ENCODE data around the gene USP15. TPM values are rescaled to one million over a fixed set of nuclear protein-coding genes. Genes with fewer than 3 reads are reported as not detected.

USP15 gene
- total RNA-seq, 4 donors from 2014 or later = 71.1 to 335 (median 97.0) TPM

GRCh38 chr12:62396750-62397149, 136.5 kb downstream of the USP15 start:
- intact Hi-C loops (cut with DNase I; ENCODE audit: low total_unique reads) = no loop called here
- H3K27ac ChIP-seq = no peak overlapping the region
- no peaks in the 10 kb centered on the region for H3K9me3 ChIP-seq
- no peak for DNase-seq
- H3K27me3 ChIP-seq = no peaks in the 10 kb centered on the region
- TF ChIP-seq, protein P1, sequence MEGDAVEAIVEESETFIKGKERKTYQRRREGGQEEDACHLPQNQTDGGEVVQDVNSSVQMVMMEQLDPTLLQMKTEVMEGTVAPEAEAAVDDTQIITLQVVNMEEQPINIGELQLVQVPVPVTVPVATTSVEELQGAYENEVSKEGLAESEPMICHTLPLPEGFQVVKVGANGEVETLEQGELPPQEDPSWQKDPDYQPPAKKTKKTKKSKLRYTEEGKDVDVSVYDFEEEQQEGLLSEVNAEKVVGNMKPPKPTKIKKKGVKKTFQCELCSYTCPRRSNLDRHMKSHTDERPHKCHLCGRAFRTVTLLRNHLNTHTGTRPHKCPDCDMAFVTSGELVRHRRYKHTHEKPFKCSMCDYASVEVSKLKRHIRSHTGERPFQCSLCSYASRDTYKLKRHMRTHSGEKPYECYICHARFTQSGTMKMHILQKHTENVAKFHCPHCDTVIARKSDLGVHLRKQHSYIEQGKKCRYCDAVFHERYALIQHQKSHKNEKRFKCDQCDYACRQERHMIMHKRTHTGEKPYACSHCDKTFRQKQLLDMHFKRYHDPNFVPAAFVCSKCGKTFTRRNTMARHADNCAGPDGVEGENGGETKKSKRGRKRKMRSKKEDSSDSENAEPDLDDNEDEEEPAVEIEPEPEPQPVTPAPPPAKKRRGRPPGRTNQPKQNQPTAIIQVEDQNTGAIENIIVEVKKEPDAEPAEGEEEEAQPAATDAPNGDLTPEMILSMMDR (IDR thresholded peaks at IDR 0.05) = no peak
- TF ChIP-seq POLR2A (IDR thresholded peaks at IDR 0.05) (no peak), EP300 (IDR thresholded peaks at IDR 0.05; ENCODE audit: low read depth) (no peak), POLR2AphosphoS5 (IDR thresholded peaks at IDR 0.05) (no peak)
- no peaks in the 10 kb centered on the region for H3K4me1 ChIP-seq
- no peak overlapping the region for H3K4me3 ChIP-seq
- 70 to 75% methylated on average over 3 to 4 of the region's 4 CpGs for WGBS, 2 donors (ENCODE audit: low coverage in 1 of 2)
- peaks cover 0 to 71% (median 32%) of the 10 kb centered on the region in 4 donors for H3K36me3 ChIP-seq
- in situ Hi-C loops (cut with MboI; ENCODE audit: low pct_ligation_motif_present in 1 of 4, low pct_unique_long_range_greater_than_20kb in 1 of 4, low sequenced_read_pairs in 3 of 4) = no loop called here

DNA sequence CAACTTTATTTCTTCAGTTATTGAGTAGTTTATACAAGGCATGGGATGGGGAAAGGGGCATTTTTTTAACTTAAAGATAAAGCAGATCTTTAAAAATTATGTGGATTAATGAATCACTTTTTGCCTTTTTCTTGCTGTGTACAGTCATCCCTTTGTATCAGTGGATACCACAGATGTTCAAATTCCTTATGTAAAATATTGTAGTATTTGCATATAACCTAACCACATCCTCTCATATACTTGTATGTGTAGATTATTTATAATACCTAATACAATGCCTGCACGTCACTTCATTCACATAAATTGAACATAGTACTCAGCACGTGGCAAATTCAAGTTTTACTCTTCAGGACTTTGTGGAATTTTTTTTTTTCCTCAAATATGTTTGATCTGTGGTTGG, 139.9 kb downstream of the USP15 start:
- peaks cover 0 to 61% (median 20%) of the 10 kb centered on the region in 4 donors for H3K36me3 ChIP-seq
- WGBS, 2 donors (ENCODE audit: low coverage in 1 of 2) = 88 to 94% methylated on average over 2 of the region's 2 CpGs
- no peaks in the 10 kb centered on the region for H3K27me3 ChIP-seq
- DNase-seq = no peak
- no peak for TF ChIP-seq EP300 (IDR thresholded peaks at IDR 0.05; ENCODE audit: low read depth)
- in situ Hi-C loops (cut with MboI; ENCODE audit: low pct_ligation_motif_present in 1 of 4, low pct_unique_long_range_greater_than_20kb in 1 of 4, low sequenced_read_pairs in 3 of 4) = no loop called here
- no peak overlapping the region for H3K27ac ChIP-seq
- no peaks in the 10 kb centered on the region for H3K4me1 ChIP-seq
- H3K4me3 ChIP-seq = no peak overlapping the region
- intact Hi-C loops (cut with DNase I; ENCODE audit: low total_unique reads) = no loop called here
- H3K9me3 ChIP-seq = no peaks in the 10 kb centered on the region

- intact Hi-C loops (cut with DNase I; ENCODE audit: low total_unique reads) = no loop called here
- no peak overlapping the region for H3K4me3 ChIP-seq
- 71 to 82% methylated on average over 3 of the region's 3 CpGs for WGBS, 2 donors (ENCODE audit: low coverage in 1 of 2)
- H3K36me3 ChIP-seq = peaks cover 0 to 63% (median 16%) of the 10 kb centered on the region in 4 donors
- no peaks in the 10 kb centered on the region for H3K4me1 ChIP-seq
- H3K9me3 ChIP-seq = no peaks in the 10 kb centered on the region
- TF ChIP-seq POLR2A (IDR thresholded peaks at IDR 0.05) (no peak), POLR2AphosphoS5 (IDR thresholded peaks at IDR 0.05) (no peak), EP300 (IDR thresholded peaks at IDR 0.05; ENCODE audit: low read depth) (no peak)
- TF ChIP-seq, protein P1 (IDR thresholded peaks at IDR 0.05) = no peak
- no peak overlapping the region for H3K27ac ChIP-seq
- in situ Hi-C loops (cut with MboI; ENCODE audit: low pct_ligation_motif_present in 1 of 4, low pct_unique_long_range_greater_than_20kb in 1 of 4, low sequenced_read_pairs in 3 of 4) = no loop called here
- DNase-seq = no peak
- H3K27me3 ChIP-seq = no peaks in the 10 kb centered on the region
Measured at GRCh38 chr12:62401631-62402030, 141.4 kb downstream of the USP15 start.

- Histone ChIP-seq H3K27me3 (no peaks in the 10 kb centered on the region), H3K9me3 (no peaks in the 10 kb centered on the region), H3K36me3 (peaks cover 0 to 54% (median 10%) of the 10 kb centered on the region in 4 donors), H3K4me3 (no peak overlapping the region), H3K27ac (no peak overlapping the region), H3K4me1 (no peaks in the 10 kb centered on the region)
- in situ Hi-C loops (cut with MboI; ENCODE audit: low pct_ligation_motif_present in 1 of 4, low pct_unique_long_range_greater_than_20kb in 1 of 4, low sequenced_read_pairs in 3 of 4) = no loop called here
- TF ChIP-seq POLR2A (IDR thresholded peaks at IDR 0.05) (no peak), EP300 (IDR thresholded peaks at IDR 0.05; ENCODE audit: low read depth) (no peak), POLR2AphosphoS5 (IDR thresholded peaks at IDR 0.05) (no peak)
- TF ChIP-seq, protein P1 (IDR thresholded peaks at IDR 0.05) = no peak
- DNase-seq = no peak
- intact Hi-C loops (cut with DNase I; ENCODE audit: low total_unique reads) = no loop called here
Measured at GRCh38 chr12:62403031-62403430, 142.8 kb downstream of the USP15 start.

DNA sequence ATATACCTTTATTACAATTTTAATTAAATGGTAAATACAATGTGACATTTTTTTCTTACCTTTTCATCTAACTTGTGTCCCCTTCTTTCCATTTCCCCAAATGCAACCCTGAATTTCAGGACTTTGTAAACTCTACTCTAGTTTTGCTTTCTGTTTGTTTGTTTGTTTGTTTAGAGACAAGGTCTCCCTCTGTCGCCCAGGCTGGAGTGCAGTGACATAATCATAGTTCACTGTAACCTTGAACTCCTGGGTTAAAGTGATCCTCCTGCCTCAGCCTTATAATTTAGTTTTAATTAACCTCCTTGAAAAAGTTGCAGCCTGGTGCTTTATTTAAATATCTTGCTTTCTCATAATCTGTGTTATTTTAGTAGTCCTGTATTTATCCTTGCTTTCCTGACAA, 147.4 kb downstream of the USP15 start:
- intact Hi-C loops (cut with DNase I; ENCODE audit: low total_unique reads) = no loop called here
- in situ Hi-C loops (cut with MboI; ENCODE audit: low pct_ligation_motif_present in 1 of 4, low pct_unique_long_range_greater_than_20kb in 1 of 4, low sequenced_read_pairs in 3 of 4) = no loop called here
- TF ChIP-seq, protein P1 (IDR thresholded peaks at IDR 0.05) = no peak
- TF ChIP-seq POLR2AphosphoS5 (IDR thresholded peaks at IDR 0.05) (no peak), EP300 (IDR thresholded peaks at IDR 0.05; ENCODE audit: low read depth) (no peak), POLR2A (IDR thresholded peaks at IDR 0.05) (no peak)
- Histone ChIP-seq H3K27ac (no peak overlapping the region), H3K9me3 (no peaks in the 10 kb centered on the region), H3K27me3 (no peaks in the 10 kb centered on the region), H3K4me1 (no peaks in the 10 kb centered on the region), H3K36me3 (peaks cover 0 to 25% (median 2%) of the 10 kb centered on the region in 4 donors), H3K4me3 (no peak overlapping the region)
- WGBS, 2 donors (ENCODE audit: low coverage in 1 of 2) = 81% methylated on average over 1 of the region's 1 CpG; no CpG with 5 or more reads in 1 of the 2 donors
- DNase-seq = no peak

Measured in transverse colon (tissue), 4 donors.